Panc1 (cell line): Measurements from ENCODE around the gene LPGAT1.

ENCODE experiments used
- POLR2AphosphoS5 ChIP-seq: IDR thresholded peaks from 2 replicates; pipeline ENCODE4 v1.6.1; 2012; ENCODE audit warnings: mild to moderate bottlenecking, low read depth, low read length, moderate library complexity
- TF ChIP-seq, protein P1 (sequence below): fragments of 450-650 bp; IDR thresholded peaks from 2 replicates; pipeline ENCODE4 v1.5.1; 2017; ENCODE audit warnings: mild to moderate bottlenecking

DNA sequence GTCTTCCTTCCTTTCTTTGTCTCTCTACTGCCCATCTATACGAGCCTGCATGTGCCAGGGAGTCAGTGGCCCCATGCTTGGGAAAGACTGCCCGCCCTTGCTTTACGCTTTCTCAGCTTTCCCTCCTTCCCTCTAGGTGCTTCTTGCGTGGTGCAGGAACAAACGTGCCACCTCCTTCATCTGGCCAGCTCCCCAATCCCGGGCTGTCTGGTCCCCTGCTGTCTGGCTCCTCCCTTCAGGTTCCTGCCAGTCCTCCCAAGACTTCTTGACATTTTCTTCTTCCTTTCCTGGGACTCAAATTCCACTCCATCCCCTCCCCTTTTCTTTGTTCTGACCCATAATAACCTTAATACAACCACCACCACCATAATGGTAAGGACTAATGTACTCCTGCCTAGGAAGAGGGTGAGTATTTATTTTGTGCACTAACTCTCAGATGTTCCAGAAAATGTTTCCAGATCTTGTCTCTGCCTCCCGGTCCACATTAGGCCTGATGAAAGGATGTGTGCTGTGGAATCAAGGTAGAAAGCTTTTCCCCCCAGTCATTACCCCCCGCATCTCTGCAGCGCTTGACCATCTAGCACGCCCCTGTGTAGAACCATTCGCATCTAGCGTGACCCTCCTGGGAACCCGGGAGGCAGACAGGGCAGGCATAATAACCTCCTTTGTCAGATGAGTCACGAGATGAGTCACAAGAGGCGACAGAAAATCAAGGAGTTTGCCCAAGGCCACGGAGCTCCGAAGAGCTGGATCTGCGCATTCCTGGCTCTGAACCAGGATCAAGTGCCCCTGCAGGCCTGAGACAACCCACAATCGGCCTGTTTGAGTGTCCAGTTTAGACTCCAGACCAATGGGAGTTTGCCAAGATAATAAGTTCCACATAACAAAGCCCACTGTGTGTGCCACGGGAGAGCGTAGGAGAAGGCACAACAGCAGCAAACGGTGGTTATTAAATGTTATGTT lies 95.1 kb downstream of the LPGAT1 start:
- TF ChIP-seq, protein P1, sequence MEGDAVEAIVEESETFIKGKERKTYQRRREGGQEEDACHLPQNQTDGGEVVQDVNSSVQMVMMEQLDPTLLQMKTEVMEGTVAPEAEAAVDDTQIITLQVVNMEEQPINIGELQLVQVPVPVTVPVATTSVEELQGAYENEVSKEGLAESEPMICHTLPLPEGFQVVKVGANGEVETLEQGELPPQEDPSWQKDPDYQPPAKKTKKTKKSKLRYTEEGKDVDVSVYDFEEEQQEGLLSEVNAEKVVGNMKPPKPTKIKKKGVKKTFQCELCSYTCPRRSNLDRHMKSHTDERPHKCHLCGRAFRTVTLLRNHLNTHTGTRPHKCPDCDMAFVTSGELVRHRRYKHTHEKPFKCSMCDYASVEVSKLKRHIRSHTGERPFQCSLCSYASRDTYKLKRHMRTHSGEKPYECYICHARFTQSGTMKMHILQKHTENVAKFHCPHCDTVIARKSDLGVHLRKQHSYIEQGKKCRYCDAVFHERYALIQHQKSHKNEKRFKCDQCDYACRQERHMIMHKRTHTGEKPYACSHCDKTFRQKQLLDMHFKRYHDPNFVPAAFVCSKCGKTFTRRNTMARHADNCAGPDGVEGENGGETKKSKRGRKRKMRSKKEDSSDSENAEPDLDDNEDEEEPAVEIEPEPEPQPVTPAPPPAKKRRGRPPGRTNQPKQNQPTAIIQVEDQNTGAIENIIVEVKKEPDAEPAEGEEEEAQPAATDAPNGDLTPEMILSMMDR = no peak
- peak; percentile 63; the same call in 1 of the 2 replicates for TF ChIP-seq POLR2AphosphoS5
